Erythroblast (primary cell): ENCODE measurements around the gene TPP1.

Experiments used
- GATA1 ChIP-seq: IDR thresholded peaks from 2 replicates; pipeline ENCODE4 v1.6.1; 2011; ENCODE audit warnings: low read depth, mild to moderate bottlenecking, control low read depth, low read length, moderate library complexity
- POLR2A ChIP-seq: IDR thresholded peaks from 2 replicates; pipeline ENCODE4 v1.6.1; 2011; ENCODE audit warnings: mild to moderate bottlenecking, low read length

DNA sequence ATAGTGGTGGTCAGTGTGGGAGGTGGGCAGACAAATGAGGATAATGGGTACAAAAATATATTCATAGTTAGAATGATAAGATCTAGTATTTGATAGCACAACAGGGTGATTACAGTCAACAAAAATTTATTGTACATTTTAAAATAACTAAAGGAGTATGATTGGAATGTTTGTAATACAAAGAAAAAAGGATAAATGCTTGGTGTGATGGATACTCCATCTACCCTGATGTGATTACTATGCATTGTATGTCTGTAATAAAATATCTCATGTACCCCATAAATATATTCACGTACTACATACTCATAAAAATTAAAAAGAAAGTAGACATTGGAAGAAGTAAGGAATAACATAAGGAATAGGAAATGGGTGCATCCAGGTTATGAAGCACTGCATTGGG is 31.2 kb downstream of the TPP1 start:
- TF ChIP-seq POLR2A (no peak), GATA1 (no peak)
